ENCODE data around the gene EDDM13.

DNA sequence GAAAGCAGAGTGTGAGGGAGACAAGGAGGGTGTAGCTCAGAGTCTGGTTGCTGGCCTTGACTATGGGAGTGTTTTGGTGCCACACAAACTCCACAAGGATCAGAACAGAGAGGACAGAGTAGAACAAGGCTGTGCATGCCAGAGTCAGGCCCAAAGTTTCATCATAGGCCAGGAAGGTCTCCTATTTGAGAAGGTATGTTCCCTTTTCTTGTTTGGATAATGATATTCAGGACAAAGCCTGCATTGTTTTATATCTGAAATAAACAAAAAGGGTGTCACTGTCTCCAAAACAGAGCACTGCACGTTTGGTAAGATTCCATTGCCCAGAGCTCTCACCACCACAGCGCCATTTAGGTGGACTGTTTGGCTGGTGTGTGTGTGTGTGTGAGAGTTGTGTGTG is 45.2 kb downstream of the EDDM13 start:
- TF ChIP-seq, protein P1, sequence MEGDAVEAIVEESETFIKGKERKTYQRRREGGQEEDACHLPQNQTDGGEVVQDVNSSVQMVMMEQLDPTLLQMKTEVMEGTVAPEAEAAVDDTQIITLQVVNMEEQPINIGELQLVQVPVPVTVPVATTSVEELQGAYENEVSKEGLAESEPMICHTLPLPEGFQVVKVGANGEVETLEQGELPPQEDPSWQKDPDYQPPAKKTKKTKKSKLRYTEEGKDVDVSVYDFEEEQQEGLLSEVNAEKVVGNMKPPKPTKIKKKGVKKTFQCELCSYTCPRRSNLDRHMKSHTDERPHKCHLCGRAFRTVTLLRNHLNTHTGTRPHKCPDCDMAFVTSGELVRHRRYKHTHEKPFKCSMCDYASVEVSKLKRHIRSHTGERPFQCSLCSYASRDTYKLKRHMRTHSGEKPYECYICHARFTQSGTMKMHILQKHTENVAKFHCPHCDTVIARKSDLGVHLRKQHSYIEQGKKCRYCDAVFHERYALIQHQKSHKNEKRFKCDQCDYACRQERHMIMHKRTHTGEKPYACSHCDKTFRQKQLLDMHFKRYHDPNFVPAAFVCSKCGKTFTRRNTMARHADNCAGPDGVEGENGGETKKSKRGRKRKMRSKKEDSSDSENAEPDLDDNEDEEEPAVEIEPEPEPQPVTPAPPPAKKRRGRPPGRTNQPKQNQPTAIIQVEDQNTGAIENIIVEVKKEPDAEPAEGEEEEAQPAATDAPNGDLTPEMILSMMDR (IDR thresholded peaks at IDR 0.05): no peak
- TF ChIP-seq POLR2A (IDR thresholded peaks at IDR 0.05) (no peak), POLR2AphosphoS5 (IDR thresholded peaks at IDR 0.05) (no peak), EP300 (IDR thresholded peaks at IDR 0.05) (no peak)
